Activated CD8-positive, alpha-beta T cell treated with anti-CD3 and anti-CD28 coated beads for 36 hours (primary cell): ENCODE measurements around the gene USP34. TPM values are rescaled to one million over a fixed set of nuclear protein-coding genes. Genes with fewer than 3 reads are reported as not detected.
A peak's percentile ranks its signal among the peaks of the same experiment; 100 is the strongest.

ENCODE experiments used
- ATAC-seq: fragments of 200-7000 bp; cut with Tn5 transposase; one replicate; pipeline ENCODE4 v1.10.0; 2021; ENCODE audit warnings: mild to moderate bottlenecking, moderate library complexity
- CTCF ChIA-PET: fragments of 350-600 bp; sonication (Branson Sonifier 250); formaldehyde crosslinking; loops from one replicate; lab custom pipeline; 2021; ENCODE audit warnings: antibody characterized with exemption; lab: Charles Lee
- POLR2A ChIA-PET: fragments of 350-600 bp; sonication (Branson Sonifier 250); formaldehyde crosslinking; loops from one replicate; lab custom pipeline; 2021; ENCODE audit warnings: antibody characterized with exemption; lab: Charles Lee
- DNase-seq: peaks from one replicate; pipeline ENCODE4 v3.0.0-alpha.2; 2020
- H3K27ac Mint-ChIP-seq: one replicate; pipeline ENCODE4 v1.8.0; 2021; ENCODE audit warnings: mild to moderate bottlenecking, mixed read lengths
- H3K27me3 Mint-ChIP-seq: one replicate; pipeline ENCODE4 v1.8.0; 2021; ENCODE audit warnings: mixed read lengths
- H3K36me3 Mint-ChIP-seq: one replicate; pipeline ENCODE4 v1.8.0; 2021; ENCODE audit warnings: low read depth, mixed read lengths
- H3K4me1 Mint-ChIP-seq: one replicate; pipeline ENCODE4 v1.8.0; 2021; ENCODE audit warnings: low read depth, mixed read lengths
- H3K4me3 Mint-ChIP-seq: one replicate; pipeline ENCODE4 v1.8.0; 2021; ENCODE audit warnings: mild to moderate bottlenecking, moderate library complexity, mixed read lengths
- H3K9me3 Mint-ChIP-seq: one replicate; pipeline ENCODE4 v1.8.0; 2021; ENCODE audit warnings: mixed read lengths
- CTCF ChIP-seq: fragments of 200-600 bp; IDR thresholded peaks from one replicate; pipeline ENCODE4 v1.8.0; 2022; ENCODE audit warnings: antibody characterized with exemption, mild to moderate bottlenecking
- intact Hi-C: fragments of 100-400 bp; cut with micrococcal nuclease; formaldehyde crosslinking; loops from one replicate; pipeline ENCODE4 v1.10.0; 2022
- total RNA-seq, 2 experiments: library from RNA; stranded (reverse); gene quantifications; one replicate each; pipeline ENCODE4 v1.2.3, GENCODE V29; 2021

The USP34 gene
- total RNA-seq, 2 experiments from 2014 or later, result 69.0 to 71.3 TPM

DNA sequence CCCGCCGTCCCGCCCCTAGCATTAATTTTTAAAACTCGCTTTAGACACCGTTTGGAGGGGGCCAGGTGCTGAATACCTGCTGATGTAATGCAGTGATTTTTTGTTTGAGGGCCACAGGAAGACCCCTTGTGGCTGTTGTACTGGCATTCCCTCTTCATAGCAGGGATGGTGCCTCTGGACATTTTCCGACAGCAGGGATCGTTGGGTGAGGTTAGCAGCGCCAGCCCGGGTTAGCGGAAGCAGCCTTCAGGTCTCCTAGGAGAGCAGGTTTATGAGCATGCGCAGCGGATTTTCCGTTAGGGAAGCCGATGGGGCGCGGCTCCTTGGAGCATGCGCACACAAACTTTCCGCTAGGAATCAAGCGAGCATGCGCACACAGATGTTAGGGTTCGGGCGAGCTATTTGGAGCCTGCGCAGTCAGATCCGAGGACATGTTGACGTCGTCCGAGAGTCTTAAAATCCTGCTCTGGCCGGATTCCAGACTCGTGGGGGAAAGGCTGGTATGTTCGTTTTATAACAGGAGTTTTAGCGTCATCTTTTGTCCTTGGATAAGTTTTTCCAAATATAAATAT is 326.1 kb downstream of the USP34 start:
- peak; percentile 99 for ATAC-seq
- Mint-ChIP-seq H3K4me1 (peaks cover 11% of the 10 kb centered on the region), H3K36me3 (peaks cover 20% of the 10 kb centered on the region), H3K27me3 (no peaks in the 10 kb centered on the region), H3K4me3 (peak overlapping the region; percentile 92), H3K9me3 (no peaks in the 10 kb centered on the region), H3K27ac (peak overlapping the region; percentile 93)
- POLR2A ChIA-PET, result interaction anchor here (0.9 to 1.1 kb wide), 2 partner anchors 17 to 79 kb away, joined by 3 read pairs; partner anchors contain the start of genes C2orf74 and SANBR
- DNase-seq, result peak; percentile 95
- TF ChIP-seq CTCF, result no peak
- intact Hi-C loops, result no loop called here
- CTCF ChIA-PET, result interaction anchor here (0.9 kb wide), 1 partner anchor 9 kb away, joined by 3 read pairs; no protein-coding TSS in a partner anchor

DNA sequence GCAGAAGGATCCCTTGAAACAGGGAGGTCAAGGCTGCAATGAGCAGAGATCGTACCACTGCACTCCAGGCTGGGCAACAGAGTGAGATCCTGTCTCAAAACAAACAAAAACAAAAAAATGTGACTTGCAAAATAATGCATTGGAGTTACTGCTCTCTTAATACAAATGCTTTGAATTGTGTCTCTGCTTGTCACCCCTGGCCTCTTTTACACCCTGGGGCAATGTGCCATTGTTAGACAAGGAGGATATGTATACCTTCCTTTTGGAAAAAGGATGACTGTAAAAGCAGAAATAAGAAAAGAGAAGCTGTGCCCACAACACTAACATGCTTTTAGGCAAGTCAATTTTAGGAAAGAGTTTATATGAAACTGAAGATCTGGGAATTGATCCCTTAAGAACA is 329.7 kb downstream of the USP34 start:
- Mint-ChIP-seq H3K4me1 (peaks cover 8% of the 10 kb centered on the region), H3K27me3 (no peaks in the 10 kb centered on the region), H3K4me3 (no peak overlapping the region), H3K27ac (no peak overlapping the region), H3K9me3 (no peaks in the 10 kb centered on the region), H3K36me3 (peaks cover 9% of the 10 kb centered on the region)
- ATAC-seq (no peak), DNase-seq (no peak)
- intact Hi-C loops, result no loop called here
- TF ChIP-seq CTCF, result no peak
- POLR2A ChIA-PET, result no interaction called here
- CTCF ChIA-PET, result no interaction called here

DNA sequence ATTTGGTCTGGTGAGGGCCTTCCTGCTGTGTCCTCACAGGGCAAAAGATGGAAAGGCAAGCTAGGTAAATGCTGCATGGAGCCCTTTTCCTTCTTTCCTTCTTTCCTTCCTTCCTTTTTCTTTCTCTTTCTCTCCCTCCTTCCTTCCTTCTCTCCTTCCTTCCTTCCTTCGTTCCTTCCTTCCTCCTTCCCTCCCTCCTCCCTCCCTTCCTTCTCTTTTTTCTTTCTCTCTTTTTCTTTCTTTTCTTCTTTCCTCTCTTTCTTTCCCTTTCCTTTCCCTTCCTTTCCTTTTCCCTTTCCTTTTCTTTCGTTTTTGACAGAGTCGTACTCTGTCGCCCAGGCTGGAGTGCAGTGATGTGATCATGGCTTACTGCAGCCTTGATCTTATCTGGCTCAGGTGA is 332.0 kb downstream of the USP34 start:
- ChIA-PET CTCF (no interaction called here), POLR2A (no interaction called here)
- no peak for DNase-seq
- Mint-ChIP-seq H3K27ac (no peak overlapping the region), H3K36me3 (peaks cover 3% of the 10 kb centered on the region), H3K9me3 (no peaks in the 10 kb centered on the region), H3K4me3 (no peak overlapping the region), H3K4me1 (peaks cover 2% of the 10 kb centered on the region), H3K27me3 (no peaks in the 10 kb centered on the region)
- ATAC-seq, result no peak
- TF ChIP-seq CTCF, result no peak
- intact Hi-C loops, result no loop called here

Other genes with a start within 250 kb of the USP34 start
- gene XPO1, start 67.3 kb upstream of the USP34 start, total RNA-seq, result 100 to 1,000 TPM; 208 to 221 TPM